OCI-LY7 (cell line): Measurements from ENCODE around the gene ST7L. TPM values are rescaled to one million over a fixed set of nuclear protein-coding genes. Genes with fewer than 3 reads are reported as not detected.

Experiments
- BruUV-seq: library from RNA; stranded (reverse); fragments of 400-500 nt; replicated peaks from 2 replicates; lab custom pipeline; 2021; lab: Mats Ljungman, UMichigan
- CTCF ChIA-PET: fragments of 300-600 bp; sonication (Branson Sonifier 250); formaldehyde crosslinking; loops from one replicate; lab custom pipeline; 2022; ENCODE audit warnings: antibody characterized with exemption; ENCODE audit not compliant: unreplicated experiment; lab: Charles Lee
- POLR2A ChIA-PET: fragments of 300-600 bp; sonication (Branson Sonifier 250); formaldehyde crosslinking; loops from one replicate; lab custom pipeline; 2022; ENCODE audit warnings: antibody characterized with exemption; lab: Charles Lee
- DNase-seq: peaks from one replicate; pipeline ENCODE4 v3.0.0-alpha.2; 2015; ENCODE audit warnings: low spot score
- H2AFZ ChIP-seq: fragments of 200-600 bp; sonication (generic), shearing (Covaris generic); 2 replicates; pipeline ENCODE4 v1.6.1; 2014; ENCODE audit warnings: mild to moderate bottlenecking, antibody characterized with exemption, low read length, moderate library complexity
- H3K27ac ChIP-seq: fragments of 200-600 bp; sonication (generic); 2 replicates; pipeline ENCODE4 v1.5.1; 2014; ENCODE audit warnings: mixed run types, low read depth, mild to moderate bottlenecking, moderate library complexity, low read length, inconsistent platforms; ENCODE audit not compliant: poor library complexity, severe bottlenecking
- H3K36me3 ChIP-seq: fragments of 200-600 bp; sonication (generic); 2 replicates; pipeline ENCODE4 v1.6.1; 2014; ENCODE audit warnings: mild to moderate bottlenecking, antibody characterized with exemption, low read length, moderate library complexity, mixed read lengths; ENCODE audit not compliant: insufficient read depth
- H3K4me1 ChIP-seq: fragments of 200-600 bp; sonication (generic); 2 replicates; pipeline ENCODE4 v1.5.1; 2014; ENCODE audit warnings: mild to moderate bottlenecking, low read length; ENCODE audit not compliant: insufficient read depth, poor library complexity, severe bottlenecking
- H3K4me2 ChIP-seq: fragments of 200-600 bp; sonication (generic); 2 replicates; pipeline ENCODE4 v1.6.1; 2014; ENCODE audit warnings: mild to moderate bottlenecking, low read length
- H3K4me3 ChIP-seq: fragments of 200-600 bp; sonication (generic); 2 replicates; pipeline ENCODE4 v1.5.1; 2014; ENCODE audit warnings: mild to moderate bottlenecking, low read depth, low read length; ENCODE audit not compliant: poor library complexity, severe bottlenecking
- H3K79me2 ChIP-seq: fragments of 200-600 bp; sonication (generic); 2 replicates; pipeline ENCODE4 v1.6.1; 2016; ENCODE audit warnings: low read depth, mild to moderate bottlenecking, low read length, moderate library complexity, mixed read lengths; ENCODE audit not compliant: insufficient read depth
- H3K9me2 ChIP-seq: fragments of 200-600 bp; sonication (generic); 2 replicates; pipeline ENCODE4 v1.6.1; 2016; ENCODE audit warnings: mild to moderate bottlenecking, low read length, mixed read lengths; ENCODE audit not compliant: insufficient read depth
- H3K9me3 ChIP-seq: fragments of 200-600 bp; sonication (generic); 2 replicates; pipeline ENCODE4 v1.6.1; 2014; ENCODE audit warnings: mild to moderate bottlenecking, mixed run types, low read length, mixed read lengths
- H4K20me1 ChIP-seq: fragments of 200-600 bp; sonication (generic); 2 replicates; pipeline ENCODE4 v1.6.1; 2014; ENCODE audit warnings: mild to moderate bottlenecking, antibody characterized with exemption, low read length, moderate library complexity, mixed read lengths; ENCODE audit not compliant: insufficient read depth
- EZH2phosphoT487 ChIP-seq: fragments of 200-600 bp; sonication (generic); IDR thresholded peaks from 2 replicates; pipeline ENCODE4 v1.6.1; 2018; ENCODE audit warnings: low read depth, borderline replicate concordance, mild to moderate bottlenecking, mixed run types, antibody characterized with exemption, low read length, moderate library complexity, mixed read lengths
- intact Hi-C: fragments of 100-400 bp; cut with micrococcal nuclease; formaldehyde crosslinking; loops from one replicate; pipeline ENCODE4 v1.10.0; 2022; ENCODE audit not compliant: unreplicated experiment
- total RNA-seq, 2 experiments: library from RNA; depleted of rRNA in 1 of 2; stranded (reverse); fragments of >200 nt in 1 of 2; shearing (Covaris generic) in 1 of 2; gene quantifications; 2 replicates each; pipeline ENCODE4 v1.2.3, GENCODE V29; 2014 to 2022
- TF ChIP-seq, protein P1 (sequence below): fragments of 200-600 bp; sonication (generic); conservative IDR thresholded peaks from 2 replicates; pipeline ENCODE4 v1.5.1; 2014; ENCODE audit warnings: mild to moderate bottlenecking, antibody characterized with exemption, low read length, moderate library complexity, mixed read lengths

Gene ST7L
- total RNA-seq, 2 experiments from 2014 or later: 20.2 to 22.8 TPM

DNA sequence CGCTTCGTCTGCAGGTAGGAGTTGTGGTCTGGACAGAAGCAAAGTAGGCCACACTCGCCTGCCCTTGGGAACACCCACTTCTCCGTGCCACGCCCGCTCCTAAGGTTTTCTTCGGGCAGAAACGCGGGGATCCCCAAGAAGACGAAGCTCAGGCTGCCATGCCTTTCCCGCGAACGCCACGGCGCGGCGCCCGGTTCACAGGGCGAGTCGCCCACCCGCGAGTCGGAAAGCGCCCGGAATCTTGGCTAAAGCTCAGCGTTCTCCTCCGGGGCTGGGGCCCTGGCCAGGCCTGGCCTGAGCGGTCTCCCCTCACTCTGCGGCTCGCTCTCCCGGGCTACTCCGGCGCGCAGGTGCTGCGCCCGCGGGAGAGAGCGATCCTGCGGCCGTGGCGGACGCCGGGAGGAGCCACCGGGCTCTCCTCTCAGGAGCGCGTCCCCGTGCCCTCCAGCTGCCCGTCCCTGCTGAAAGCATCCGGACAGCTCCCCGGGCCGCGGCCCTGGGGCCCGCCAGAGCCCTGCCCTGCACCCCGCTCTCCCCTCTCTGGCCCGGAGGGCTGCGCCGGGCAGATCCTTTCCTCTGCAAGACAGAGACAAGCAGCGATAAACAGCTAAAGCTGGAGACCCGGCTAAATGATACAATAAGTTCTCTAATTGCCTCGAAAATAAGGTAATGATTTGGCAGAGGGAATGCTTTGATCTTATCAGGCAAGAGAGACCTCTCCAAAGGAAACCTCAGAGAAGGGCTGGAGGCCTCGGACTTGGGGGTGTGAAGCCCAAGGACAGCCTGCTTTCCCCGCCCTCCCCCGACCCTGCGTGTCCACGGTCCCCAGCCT, 116.9 kb downstream of the ST7L start:
- Histone ChIP-seq H2AFZ (no peak overlapping the region), H3K4me2 (no peak overlapping the region), H3K4me1 (peaks cover 26% of the 10 kb centered on the region), H3K79me2 (no peaks in the 10 kb centered on the region), H4K20me1 (no peaks in the 10 kb centered on the region), H3K9me3 (no peaks in the 10 kb centered on the region), H3K36me3 (no peaks in the 10 kb centered on the region), H3K4me3 (no peak overlapping the region), H3K9me2 (no peaks in the 10 kb centered on the region), H3K27ac (no peak overlapping the region)
- no TSS peak for BruUV-seq
- DNase-seq: no peak
- POLR2A ChIA-PET: interaction anchor here (0.9 kb wide), 1 partner anchor 1261 kb away, joined by 4 read pairs; no protein-coding TSS in a partner anchor
- intact Hi-C loops: no loop called here
- TF ChIP-seq, protein P1, sequence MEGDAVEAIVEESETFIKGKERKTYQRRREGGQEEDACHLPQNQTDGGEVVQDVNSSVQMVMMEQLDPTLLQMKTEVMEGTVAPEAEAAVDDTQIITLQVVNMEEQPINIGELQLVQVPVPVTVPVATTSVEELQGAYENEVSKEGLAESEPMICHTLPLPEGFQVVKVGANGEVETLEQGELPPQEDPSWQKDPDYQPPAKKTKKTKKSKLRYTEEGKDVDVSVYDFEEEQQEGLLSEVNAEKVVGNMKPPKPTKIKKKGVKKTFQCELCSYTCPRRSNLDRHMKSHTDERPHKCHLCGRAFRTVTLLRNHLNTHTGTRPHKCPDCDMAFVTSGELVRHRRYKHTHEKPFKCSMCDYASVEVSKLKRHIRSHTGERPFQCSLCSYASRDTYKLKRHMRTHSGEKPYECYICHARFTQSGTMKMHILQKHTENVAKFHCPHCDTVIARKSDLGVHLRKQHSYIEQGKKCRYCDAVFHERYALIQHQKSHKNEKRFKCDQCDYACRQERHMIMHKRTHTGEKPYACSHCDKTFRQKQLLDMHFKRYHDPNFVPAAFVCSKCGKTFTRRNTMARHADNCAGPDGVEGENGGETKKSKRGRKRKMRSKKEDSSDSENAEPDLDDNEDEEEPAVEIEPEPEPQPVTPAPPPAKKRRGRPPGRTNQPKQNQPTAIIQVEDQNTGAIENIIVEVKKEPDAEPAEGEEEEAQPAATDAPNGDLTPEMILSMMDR: no peak
- TF ChIP-seq EZH2phosphoT487: no peak
- CTCF ChIA-PET: interaction anchor here (0.5 kb wide), 1 partner anchor 9 kb away, joined by 5 read pairs; no protein-coding TSS in a partner anchor

DNA sequence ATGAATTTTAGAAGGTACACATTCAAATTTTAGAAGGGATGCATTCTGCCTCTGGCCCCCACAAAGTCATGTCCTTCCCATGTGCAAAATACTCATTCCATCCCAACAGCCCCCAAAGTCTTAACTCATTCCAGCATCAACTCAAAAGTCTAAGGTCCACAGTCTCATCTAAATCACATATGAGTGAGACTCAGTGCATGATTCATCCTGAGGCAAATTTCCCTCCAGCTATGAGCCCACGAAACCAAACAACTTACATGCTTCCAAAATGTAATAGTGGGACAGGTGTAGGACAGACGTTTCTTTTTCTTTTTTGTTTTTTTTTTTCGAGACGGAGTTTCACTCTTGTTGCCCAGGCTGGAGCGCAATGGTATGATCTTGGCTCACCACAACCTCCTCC, 122.7 kb downstream of the ST7L start:
- Histone ChIP-seq H3K36me3 (no peaks in the 10 kb centered on the region), H3K4me2 (no peak overlapping the region), H2AFZ (no peak overlapping the region), H4K20me1 (no peaks in the 10 kb centered on the region), H3K4me1 (no peaks in the 10 kb centered on the region), H3K9me3 (no peaks in the 10 kb centered on the region), H3K9me2 (no peaks in the 10 kb centered on the region), H3K4me3 (no peak overlapping the region), H3K79me2 (no peaks in the 10 kb centered on the region), H3K27ac (no peak overlapping the region)
- CTCF ChIA-PET: no interaction called here
- no peak for TF ChIP-seq EZH2phosphoT487
- TF ChIP-seq, protein P1: no peak
- intact Hi-C loops: no loop called here
- POLR2A ChIA-PET: no interaction called here
- no TSS peak for BruUV-seq
- DNase-seq: no peak

DNA sequence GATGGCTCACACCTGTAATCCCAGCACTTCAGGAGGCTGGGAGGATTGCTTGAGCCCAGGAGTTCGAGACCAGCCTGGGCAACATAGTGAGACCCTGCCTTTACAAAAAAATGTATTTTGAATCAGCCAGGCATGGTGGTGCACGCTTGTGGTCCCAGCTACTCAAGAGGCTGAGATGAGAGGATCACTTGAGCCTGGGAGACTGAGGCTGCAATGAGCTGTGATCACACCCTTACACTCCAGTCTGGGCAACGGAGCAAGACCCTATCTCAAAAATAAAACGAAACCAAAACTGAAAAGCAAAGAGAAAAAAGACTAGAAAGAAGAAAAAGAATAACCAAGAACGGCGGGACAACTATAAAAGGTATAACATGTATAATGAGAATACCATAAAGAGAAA, 125.6 kb downstream of the ST7L start:
- Histone ChIP-seq H3K4me1 (no peaks in the 10 kb centered on the region), H3K9me2 (no peaks in the 10 kb centered on the region), H3K4me3 (no peak overlapping the region), H3K4me2 (no peak overlapping the region), H3K9me3 (no peaks in the 10 kb centered on the region), H3K79me2 (no peaks in the 10 kb centered on the region), H3K27ac (no peak overlapping the region), H2AFZ (no peak overlapping the region), H3K36me3 (no peaks in the 10 kb centered on the region), H4K20me1 (no peaks in the 10 kb centered on the region)
- no TSS peak for BruUV-seq
- ChIA-PET POLR2A (no interaction called here), CTCF (no interaction called here)
- TF ChIP-seq EZH2phosphoT487: no peak
- TF ChIP-seq, protein P1: no peak
- intact Hi-C loops: no loop called here
- no peak for DNase-seq
